Hepatocyte (in vitro differentiated cells): ENCODE data around the gene AIM2.

Source experiments
- EZH2 ChIP-seq: fragments of 200-600 bp; sonication (generic); IDR thresholded peaks from 2 replicates; pipeline ENCODE4 v1.6.1; 2016; ENCODE audit warnings: antibody characterized with exemption, mild to moderate bottlenecking, borderline replicate concordance
- EZH2phosphoT487 ChIP-seq: fragments of 200-600 bp; sonication (generic); IDR thresholded peaks from one replicate; pipeline ENCODE4 v1.6.1; 2018; ENCODE audit warnings: antibody characterized with exemption, mild to moderate bottlenecking, low read depth, moderate library complexity; ENCODE audit not compliant: unreplicated experiment, severe bottlenecking
- TF ChIP-seq, protein P1 (sequence below): fragments of 200-600 bp; sonication (generic); IDR thresholded peaks from 2 replicates; pipeline ENCODE4 v1.5.1; 2016; ENCODE audit warnings: antibody characterized with exemption, mild to moderate bottlenecking; ENCODE audit not compliant: poor library complexity

DNA sequence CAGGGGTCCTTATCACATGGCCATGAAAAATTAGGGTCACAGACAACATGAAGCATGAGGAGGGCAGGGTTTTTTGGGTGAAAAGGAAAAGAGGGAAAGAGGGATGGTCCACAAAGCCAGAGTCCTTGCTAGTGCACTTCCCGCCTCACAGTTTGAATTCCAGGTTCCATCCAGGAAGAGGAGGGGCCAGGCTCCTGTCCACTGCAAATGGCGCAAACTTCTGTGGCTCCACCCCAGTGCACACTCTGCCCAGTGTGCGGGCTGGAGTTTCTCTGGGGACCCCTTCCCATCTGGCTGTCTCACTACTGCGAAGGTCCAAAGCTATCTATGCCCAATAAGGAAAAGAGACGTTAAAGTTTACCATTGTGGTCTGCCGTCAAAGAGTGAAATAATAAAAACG, 17.8 kb downstream of the AIM2 start:
- TF ChIP-seq, protein P1, sequence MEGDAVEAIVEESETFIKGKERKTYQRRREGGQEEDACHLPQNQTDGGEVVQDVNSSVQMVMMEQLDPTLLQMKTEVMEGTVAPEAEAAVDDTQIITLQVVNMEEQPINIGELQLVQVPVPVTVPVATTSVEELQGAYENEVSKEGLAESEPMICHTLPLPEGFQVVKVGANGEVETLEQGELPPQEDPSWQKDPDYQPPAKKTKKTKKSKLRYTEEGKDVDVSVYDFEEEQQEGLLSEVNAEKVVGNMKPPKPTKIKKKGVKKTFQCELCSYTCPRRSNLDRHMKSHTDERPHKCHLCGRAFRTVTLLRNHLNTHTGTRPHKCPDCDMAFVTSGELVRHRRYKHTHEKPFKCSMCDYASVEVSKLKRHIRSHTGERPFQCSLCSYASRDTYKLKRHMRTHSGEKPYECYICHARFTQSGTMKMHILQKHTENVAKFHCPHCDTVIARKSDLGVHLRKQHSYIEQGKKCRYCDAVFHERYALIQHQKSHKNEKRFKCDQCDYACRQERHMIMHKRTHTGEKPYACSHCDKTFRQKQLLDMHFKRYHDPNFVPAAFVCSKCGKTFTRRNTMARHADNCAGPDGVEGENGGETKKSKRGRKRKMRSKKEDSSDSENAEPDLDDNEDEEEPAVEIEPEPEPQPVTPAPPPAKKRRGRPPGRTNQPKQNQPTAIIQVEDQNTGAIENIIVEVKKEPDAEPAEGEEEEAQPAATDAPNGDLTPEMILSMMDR = no peak
- TF ChIP-seq EZH2 = no peak
- no peak for TF ChIP-seq EZH2phosphoT487
